SK-N-SH (cell line): ENCODE measurements around the gene MORN3. TPM values are rescaled to one million over a fixed set of nuclear protein-coding genes. Genes with fewer than 3 reads are reported as not detected.

Experiments used
- CTCF ChIA-PET: fragments of 300-600, 350-600 bp; formaldehyde crosslinking; extraction: SDS; loops from one replicate; lab custom pipeline; 2021; lab: Yijun Ruan, JAX
- POLR2A ChIA-PET: fragments of 350-600 bp; sonication (Branson Sonifier 250); formaldehyde crosslinking; extraction: SDS; loops from one replicate; lab custom pipeline; 2020; ENCODE audit warnings: antibody characterized with exemption, inconsistent platforms; lab: Yijun Ruan, JAX
- DNase-seq: peaks from one replicate; pipeline ENCODE4 v3.0.0; 2012
- H2AFZ ChIP-seq: fragments of 200-600 bp; sonication (generic); 2 replicates; pipeline ENCODE4 v1.8.1; 2016; ENCODE audit warnings: antibody characterized with exemption, mild to moderate bottlenecking, low read depth
- H3F3A ChIP-seq: fragments of 200-600 bp; sonication (generic); replicated peaks from 2 replicates; pipeline ENCODE3; 2016; ENCODE audit warnings: antibody characterized with exemption, mild to moderate bottlenecking; ENCODE audit not compliant: insufficient read depth
- H3K27ac ChIP-seq, 2 experiments: fragments of 200-500 bp in 1 of 2; fragments of 200-600 bp in 1 of 2; sonication (Bioruptor generic) in 1 of 2; sonication (generic), shearing (Covaris generic) in 1 of 2; 2 replicates each; pipeline versions ENCODE4 v1.5.1 to v1.6.1; 2014 to 2016; ENCODE audit warnings: low read depth in 2 of 2, inconsistent platforms in 1 of 2, low read length in 1 of 2, mild to moderate bottlenecking in 1 of 2, mixed read lengths in 1 of 2
- H3K27me3 ChIP-seq: fragments of 200-600 bp; sonication (generic), shearing (Covaris generic); 2 replicates; pipeline ENCODE4 v1.6.1; 2016; ENCODE audit warnings: mixed run types; ENCODE audit not compliant: insufficient read depth
- H3K36me3 ChIP-seq, 2 experiments: fragments of 200-500 bp in 1 of 2; fragments of 200-600 bp in 1 of 2; sonication (Bioruptor generic) in 1 of 2; sonication (generic) in 1 of 2; replicated peaks in 1 of 2; 2 replicates each; pipeline versions ENCODE3 to v1.5.1; 2014 to 2016; ENCODE audit warnings: low read length in 1 of 2, mild to moderate bottlenecking in 1 of 2; ENCODE audit not compliant: insufficient read depth in 2 of 2, control insufficient read depth in 1 of 2
- H3K4me1 ChIP-seq, 2 experiments: fragments of 200-500 bp in 1 of 2; fragments of 200-600 bp in 1 of 2; sonication (Bioruptor generic) in 1 of 2; sonication (generic), shearing (Covaris generic) in 1 of 2; 2 replicates each; pipeline versions ENCODE4 v1.5.1 to v1.6.1; 2014 to 2016; ENCODE audit warnings: low read depth in 1 of 2, low read length in 1 of 2, mixed run types in 1 of 2; ENCODE audit not compliant: insufficient read depth in 2 of 2, control insufficient read depth in 1 of 2
- H3K4me2 ChIP-seq: fragments of 200-600 bp; sonication (generic), shearing (Covaris generic); 2 replicates; pipeline ENCODE4 v1.6.1; 2017; ENCODE audit warnings: mixed run types
- H3K4me3 ChIP-seq, 2 experiments: fragments of 200-500 bp in 1 of 2; fragments of 200-600 bp in 1 of 2; sonication (Bioruptor generic) in 1 of 2; sonication (generic), shearing (Covaris generic) in 1 of 2; 2 replicates each; pipeline versions ENCODE4 v1.5.1 to v1.8.1; 2014 to 2016; ENCODE audit warnings: low read depth in 2 of 2, inconsistent platforms in 1 of 2, low read length in 1 of 2, mild to moderate bottlenecking in 1 of 2, mixed read lengths in 1 of 2, moderate library complexity in 1 of 2
- H3K79me2 ChIP-seq: fragments of 200-600 bp; sonication (generic); 2 replicates; pipeline ENCODE4 v1.8.1; 2017; ENCODE audit warnings: mild to moderate bottlenecking; ENCODE audit not compliant: insufficient read depth
- H3K9ac ChIP-seq: fragments of 200-600 bp; sonication (generic); 2 replicates; pipeline ENCODE4 v1.6.1; 2017; ENCODE audit warnings: mixed run types
- H3K9me2 ChIP-seq: fragments of 200-600 bp; sonication (generic); 2 replicates; pipeline ENCODE4 v1.6.1; 2017; ENCODE audit warnings: mixed run types
- H3K9me3 ChIP-seq: fragments of 200-600 bp; sonication (generic); 2 replicates; pipeline ENCODE4 v1.6.1; 2017; ENCODE audit warnings: mixed run types, mild to moderate bottlenecking, moderate library complexity
- H4K20me1 ChIP-seq: fragments of 200-600 bp; sonication (generic); 2 replicates; pipeline ENCODE4 v1.6.1; 2017; ENCODE audit warnings: mild to moderate bottlenecking, mixed run types; ENCODE audit not compliant: insufficient read depth
- CTCF ChIP-seq: fragments of 200-600 bp; sonication (generic); IDR thresholded peaks from 2 replicates; pipeline ENCODE4 v1.6.1; 2017; ENCODE audit warnings: antibody characterized with exemption, mild to moderate bottlenecking, moderate library complexity
- EP300 ChIP-seq, 2 experiments: IDR thresholded peaks; 2 replicates each; pipeline versions ENCODE4 v1.4.0 to v1.6.1; 2012; ENCODE audit warnings: borderline replicate concordance in 1 of 2, low read depth in 1 of 2, low read length in 1 of 2
- EZH2phosphoT487 ChIP-seq: fragments of 200-600 bp; sonication (generic); IDR thresholded peaks from 2 replicates; pipeline ENCODE4 v1.6.1; 2017; ENCODE audit warnings: low read depth, mixed run types, mild to moderate bottlenecking, antibody characterized with exemption, moderate library complexity, borderline replicate concordance
- FOXJ3 ChIP-seq: sonication (generic); formaldehyde crosslinking; IDR thresholded peaks from 2 replicates; pipeline ENCODE4 v1.5.1; 2020; ENCODE audit warnings: mild to moderate bottlenecking, missing genetic modification reagents
- FOXM1 ChIP-seq: IDR thresholded peaks from 2 replicates; pipeline ENCODE4 v1.4.0; 2012; ENCODE audit warnings: low read depth, mild to moderate bottlenecking
- IRF3 ChIP-seq: fragments of 150-350 bp; IDR thresholded peaks from 2 replicates; pipeline ENCODE4 v1.6.1; 2016; ENCODE audit warnings: mild to moderate bottlenecking, low read depth, low read length
- JUND ChIP-seq: IDR thresholded peaks from 2 replicates; pipeline ENCODE4 v1.4.0; 2012
- MAX ChIP-seq: IDR thresholded peaks from 2 replicates; pipeline ENCODE4 v1.4.0; 2012; ENCODE audit warnings: low read depth
- MXI1 ChIP-seq: IDR thresholded peaks from 2 replicates; pipeline ENCODE4 v1.6.1; 2012; ENCODE audit warnings: mild to moderate bottlenecking, low read depth, low read length, improper control_type of control experiment
- NRF1 ChIP-seq: IDR thresholded peaks from 2 replicates; pipeline ENCODE4 v1.6.1; 2012; ENCODE audit warnings: low read depth, mild to moderate bottlenecking, low read length
- PBX3 ChIP-seq: IDR thresholded peaks from 2 replicates; pipeline ENCODE4; 2012
- RAD21 ChIP-seq: IDR thresholded peaks from 2 replicates; pipeline ENCODE4 v1.6.1; 2012; ENCODE audit warnings: mild to moderate bottlenecking, low read length
- RXRA ChIP-seq: IDR thresholded peaks from 2 replicates; pipeline ENCODE4 v1.4.0; 2012; ENCODE audit warnings: low read depth, mild to moderate bottlenecking, borderline replicate concordance
- TAF1 ChIP-seq: IDR thresholded peaks from 2 replicates; pipeline ENCODE4 v1.6.1; 2012; ENCODE audit warnings: low read depth, mild to moderate bottlenecking, low read length, moderate library complexity, borderline replicate concordance
- TCF12 ChIP-seq: IDR thresholded peaks from 2 replicates; pipeline ENCODE4 v1.4.0; 2012
- TEAD4 ChIP-seq: IDR thresholded peaks from 2 replicates; pipeline ENCODE4 v1.4.0; 2012; ENCODE audit warnings: mild to moderate bottlenecking, borderline replicate concordance; ENCODE audit not compliant: insufficient read depth
- USF1 ChIP-seq: IDR thresholded peaks from 2 replicates; pipeline ENCODE4 v1.4.0; 2012; ENCODE audit warnings: low read depth, borderline replicate concordance
- USF2 ChIP-seq: fragments of 150-350 bp; IDR thresholded peaks from 2 replicates; pipeline ENCODE4 v1.6.1; 2017; ENCODE audit warnings: antibody characterized with exemption, low read length, low read depth, borderline replicate concordance
- ZBTB33 ChIP-seq: IDR thresholded peaks from 2 replicates; pipeline ENCODE4 v1.4.0; 2012; ENCODE audit warnings: low read depth, borderline replicate concordance
- WGBS: methylation state at CpG from one replicate; pipeline ENCODE4 v1.1.6; 2017; ENCODE audit warnings: low lambda C conversion rate; 5-methylcytosine and 5-hydroxymethylcytosine counted together
- polyA plus RNA-seq, 3 experiments: library from polyadenylated mRNA; depleted of rRNA; stranded (reverse); fragments of >200 nt; gene quantifications; 2 replicates each; pipeline ENCODE4 v1.2.3, GENCODE V29; 2012

The MORN3 gene
- polyA plus RNA-seq, 1 of the 3 experiments (the other 2 are of a cell fraction): 2.7 TPM

- no peak for TF ChIP-seq RAD21
- TF ChIP-seq USF1: no peak
- no peak for TF ChIP-seq TAF1
- no peak for TF ChIP-seq MAX
- TF ChIP-seq, all 33 proteins: peak for 0
- Histone ChIP-seq H3K4me2 (no peak overlapping the region), H3K9ac (no peak overlapping the region), H3K27ac (no peak overlapping the region), H3K4me3 (no peak overlapping the region), H3K27me3 (no peaks in the 10 kb centered on the region), H3F3A (peaks cover 5% of the 10 kb centered on the region), H3K9me2 (no peaks in the 10 kb centered on the region), H3K4me1 (no peaks in the 10 kb centered on the region), H3K79me2 (no peaks in the 10 kb centered on the region), H3K9me3 (no peaks in the 10 kb centered on the region), H2AFZ (no peak overlapping the region), H4K20me1 (no peaks in the 10 kb centered on the region), H3K36me3 (no peaks in the 10 kb centered on the region)
- ChIA-PET POLR2A (no interaction called here), CTCF (interaction anchor here (1.3 to 7.2 kb wide), 2 partner anchors 71 to 91 kb away, joined by 3 to 69 read pairs; partner anchors contain the start of gene RHOF)
- DNase-seq: no peak
- 86% methylated on average over 6 of the region's 6 CpGs for WGBS
Measured at GRCh38 chr12:121702944-121703343, 33.5 kb upstream of the MORN3 start.

- CTCF ChIA-PET: interaction anchor here (1.0 to 7.2 kb wide), 4 partner anchors 67 to 92 kb away, joined by 4 to 69 read pairs (median 14); partner anchors contain the start of gene RHOF
- Histone ChIP-seq H3F3A (peaks cover 5% of the 10 kb centered on the region), H3K9ac (no peak overlapping the region), H3K27ac (no peak overlapping the region), H3K9me3 (no peaks in the 10 kb centered on the region), H3K4me2 (no peak overlapping the region), H4K20me1 (no peaks in the 10 kb centered on the region), H3K36me3 (no peaks in the 10 kb centered on the region), H3K27me3 (no peaks in the 10 kb centered on the region), H2AFZ (no peak overlapping the region), H3K79me2 (no peaks in the 10 kb centered on the region), H3K4me3 (no peak overlapping the region), H3K4me1 (no peaks in the 10 kb centered on the region), H3K9me2 (no peaks in the 10 kb centered on the region)
- no peak for DNase-seq
- POLR2A ChIA-PET: no interaction called here
- 90% methylated on average over 3 of the region's 3 CpGs for WGBS
- no peak for TF ChIP-seq IRF3
- TF ChIP-seq JUND: no peak
- TF ChIP-seq EP300 (IDR thresholded peaks at IDR 0.05; ENCODE audit: borderline replicate concordance in 1 of 2, low read depth in 1 of 2, low read length in 1 of 2): no peak
- TF ChIP-seq RXRA: no peak
- no peak for TF ChIP-seq MXI1
- no peak for TF ChIP-seq PBX3
- TF ChIP-seq USF2: no peak
- no peak for TF ChIP-seq TCF12
- no peak for TF ChIP-seq NRF1
- TF ChIP-seq TEAD4: no peak
- TF ChIP-seq ZBTB33: no peak
- TF ChIP-seq CTCF: no peak
- TF ChIP-seq EZH2phosphoT487: no peak
- no peak for TF ChIP-seq FOXM1
- TF ChIP-seq FOXJ3 (CRISPR knock-in tag): no peak
Measured at GRCh38 chr12:121701667-121702277, 32.3 kb upstream of the MORN3 start.
